GM18517 (cell line): Measurements from ENCODE around the gene INPP5D.

Experiments used
- ATAC-seq: cut with Tn5 transposase; IDR thresholded peaks from one replicate; pipeline ENCODE4 v1.9.1; 2021; ENCODE audit warnings: mild to moderate bottlenecking, moderate library complexity; ENCODE audit not compliant: unreplicated experiment

The INPP5D gene

GRCh38 chr2:233201258-233202013 lies 141.3 kb downstream of the INPP5D start:
- no peak for ATAC-seq

DNA sequence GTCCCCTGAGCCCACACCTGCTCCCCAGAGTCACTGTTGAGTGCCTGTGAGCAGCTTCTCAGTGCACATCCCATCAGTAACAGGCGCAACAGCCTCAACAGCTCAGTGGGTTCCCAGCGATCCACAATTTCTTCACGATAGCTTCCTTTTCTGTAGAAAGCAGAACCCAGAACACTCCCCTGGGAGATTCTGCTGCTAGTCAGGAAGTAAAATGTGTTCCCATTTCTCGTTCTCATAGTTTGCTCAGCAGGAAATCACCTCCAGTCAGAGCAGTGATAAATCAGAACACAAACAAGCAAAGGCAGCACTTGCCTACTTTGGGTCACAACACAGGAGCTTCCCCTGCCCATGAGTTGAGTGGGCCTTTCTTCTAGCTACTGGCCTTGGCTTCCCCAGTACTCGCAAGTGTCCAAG lies 142.4 kb downstream of the INPP5D start:
- ATAC-seq: no peak

GRCh38 chr2:233203060-233203459 lies 142.9 kb downstream of the INPP5D start:
- ATAC-seq: no peak

GRCh38 chr2:233204286-233204936 lies 144.3 kb downstream of the INPP5D start:
- no peak for ATAC-seq

GRCh38 chr2:233208382-233209116 lies 148.4 kb downstream of the INPP5D start:
- no peak for ATAC-seq

GRCh38 chr2:233209117-233209532 lies 149.0 kb downstream of the INPP5D start:
- ATAC-seq: no peak

- ATAC-seq: no peak
Observed at GRCh38 chr2:233209533-233210171, 149.5 kb downstream of the INPP5D start.

GRCh38 chr2:233210281-233210680 lies 150.1 kb downstream of the INPP5D start:
- ATAC-seq: no peak

DNA sequence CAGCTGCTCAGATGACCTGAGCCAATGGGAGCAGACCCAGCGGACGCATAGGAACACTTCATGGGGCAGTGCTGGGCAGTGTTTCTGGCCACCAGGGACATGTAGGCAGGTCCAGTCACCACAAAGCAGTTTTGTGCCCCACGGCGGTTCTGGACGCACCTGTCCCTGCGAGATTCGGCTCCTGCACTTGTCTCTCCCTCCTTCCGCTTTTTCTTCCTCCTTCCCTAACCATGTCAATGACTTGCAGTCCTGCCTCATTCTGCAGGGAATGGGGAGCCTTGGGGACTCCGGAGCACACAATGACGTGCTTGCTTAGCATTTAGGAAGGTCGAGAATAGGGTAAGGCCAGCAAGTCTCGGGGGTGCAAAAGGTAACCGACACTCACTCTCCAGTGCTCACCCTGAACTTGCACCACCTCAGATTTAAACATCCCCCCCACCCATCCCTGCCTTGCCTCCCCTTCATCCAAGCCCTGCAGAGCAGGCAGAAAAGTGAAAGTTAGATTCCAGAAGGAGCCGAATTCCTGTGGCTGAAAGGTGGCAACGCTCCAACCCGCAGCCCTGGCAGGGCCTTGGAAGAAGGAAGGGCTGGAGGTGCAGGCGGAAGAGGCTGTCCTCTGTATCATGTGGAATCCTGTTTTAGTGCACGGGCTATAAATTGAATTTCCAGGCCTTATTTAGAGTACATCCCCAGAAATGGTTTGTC lies 150.9 kb downstream of the INPP5D start:
- ATAC-seq: no peak

- ATAC-seq: no peak
Observed at GRCh38 chr2:233211548-233211895, 151.4 kb downstream of the INPP5D start.

GRCh38 chr2:233213011-233213410 lies 152.9 kb downstream of the INPP5D start:
- no peak for ATAC-seq

DNA sequence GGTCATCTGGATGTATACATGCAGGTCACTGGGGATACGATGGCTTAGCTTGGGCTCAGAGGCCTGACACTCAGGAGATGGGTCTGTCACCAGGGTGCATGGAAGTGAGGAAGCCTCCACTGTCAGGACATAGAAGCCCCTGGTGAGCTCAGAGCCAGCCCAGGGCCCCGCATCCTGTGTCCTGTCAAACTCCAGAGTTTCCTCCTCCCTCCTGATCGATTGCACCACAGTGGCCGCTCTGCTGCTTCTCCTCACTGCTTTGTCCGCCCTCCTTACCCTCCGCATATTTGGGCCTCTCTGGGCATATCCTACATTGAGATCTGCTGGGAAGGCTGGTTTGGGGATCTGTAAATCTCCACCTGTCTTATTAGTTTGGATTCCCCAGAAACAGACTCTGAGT lies 153.8 kb downstream of the INPP5D start:
- ATAC-seq: no peak

DNA sequence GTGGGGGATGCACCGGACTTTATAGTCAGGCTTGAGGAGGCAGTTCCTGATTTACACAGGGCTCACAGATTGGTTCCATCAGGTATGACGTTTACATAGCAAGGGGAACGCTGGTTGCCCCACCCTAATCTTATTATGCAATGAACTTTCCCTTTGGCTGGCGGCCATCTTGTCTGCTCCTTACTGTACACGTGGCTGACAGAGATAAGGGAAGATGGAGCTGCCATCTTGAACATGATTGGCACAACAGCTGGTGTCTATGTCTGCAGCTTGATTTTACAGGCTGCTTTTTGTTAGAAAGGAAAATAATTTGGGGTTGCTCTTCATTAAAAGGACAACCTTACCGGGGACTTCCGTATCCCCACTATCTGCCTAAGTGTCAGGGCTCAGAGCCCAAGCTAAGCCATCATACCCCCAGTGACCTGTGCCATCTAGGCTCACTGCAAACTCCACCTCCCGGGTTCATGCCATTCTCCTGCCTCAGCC lies 157.8 kb downstream of the INPP5D start:
- no peak for ATAC-seq

- ATAC-seq: no peak
Observed at GRCh38 chr2:233218836-233219235, 158.7 kb downstream of the INPP5D start.

DNA sequence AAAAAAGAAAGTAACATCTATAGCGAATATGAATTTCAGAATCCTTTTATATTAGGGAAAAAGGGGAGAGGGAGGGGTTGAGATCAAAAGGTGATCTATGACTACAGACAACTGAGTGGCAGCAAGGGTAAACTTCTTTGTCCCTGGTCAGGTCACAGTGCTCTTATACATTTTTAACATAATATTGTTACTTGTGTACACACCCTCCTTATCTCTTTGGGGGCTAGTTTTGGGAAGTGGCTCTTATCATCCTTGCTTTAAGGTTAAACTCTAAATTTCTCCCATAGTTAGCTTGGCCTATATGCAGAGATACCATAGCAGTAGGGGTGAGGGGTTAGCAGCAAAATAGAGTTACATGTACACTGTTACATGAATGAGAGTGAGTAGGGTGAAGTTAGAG lies 159.7 kb downstream of the INPP5D start:
- no peak for ATAC-seq

DNA sequence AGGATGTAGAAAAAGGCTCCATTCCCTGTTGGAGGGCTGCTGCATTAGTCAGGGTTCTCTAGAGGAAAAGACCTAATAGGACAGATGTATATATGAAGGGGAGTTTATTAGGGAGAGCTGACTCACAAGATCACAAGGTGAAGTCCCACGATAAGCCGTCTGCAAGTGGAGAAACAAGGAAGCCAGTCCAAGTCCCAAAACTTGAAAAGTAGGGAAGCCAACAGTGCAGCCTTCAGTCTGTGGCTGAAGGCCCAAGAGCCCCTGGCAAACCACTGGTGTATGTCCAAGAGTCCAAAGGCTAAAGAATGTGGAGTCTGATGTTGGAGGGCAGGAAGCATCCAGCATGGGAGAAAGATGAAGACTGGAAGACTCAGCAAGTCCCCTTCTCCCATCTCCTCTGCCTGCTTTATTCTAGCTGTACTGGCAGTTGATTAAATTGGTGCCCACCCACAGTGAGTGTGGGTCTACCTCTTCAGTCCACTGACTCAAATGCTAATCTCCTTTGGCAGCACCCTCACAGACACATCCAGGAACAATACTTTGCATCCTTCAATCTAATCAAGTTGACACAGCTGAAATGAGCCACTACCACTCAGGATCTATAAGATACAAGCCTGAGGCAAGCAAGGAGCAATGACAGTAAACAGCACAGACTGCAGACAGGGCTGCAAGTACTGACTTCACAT lies 161.4 kb downstream of the INPP5D start:
- ATAC-seq: no peak

DNA sequence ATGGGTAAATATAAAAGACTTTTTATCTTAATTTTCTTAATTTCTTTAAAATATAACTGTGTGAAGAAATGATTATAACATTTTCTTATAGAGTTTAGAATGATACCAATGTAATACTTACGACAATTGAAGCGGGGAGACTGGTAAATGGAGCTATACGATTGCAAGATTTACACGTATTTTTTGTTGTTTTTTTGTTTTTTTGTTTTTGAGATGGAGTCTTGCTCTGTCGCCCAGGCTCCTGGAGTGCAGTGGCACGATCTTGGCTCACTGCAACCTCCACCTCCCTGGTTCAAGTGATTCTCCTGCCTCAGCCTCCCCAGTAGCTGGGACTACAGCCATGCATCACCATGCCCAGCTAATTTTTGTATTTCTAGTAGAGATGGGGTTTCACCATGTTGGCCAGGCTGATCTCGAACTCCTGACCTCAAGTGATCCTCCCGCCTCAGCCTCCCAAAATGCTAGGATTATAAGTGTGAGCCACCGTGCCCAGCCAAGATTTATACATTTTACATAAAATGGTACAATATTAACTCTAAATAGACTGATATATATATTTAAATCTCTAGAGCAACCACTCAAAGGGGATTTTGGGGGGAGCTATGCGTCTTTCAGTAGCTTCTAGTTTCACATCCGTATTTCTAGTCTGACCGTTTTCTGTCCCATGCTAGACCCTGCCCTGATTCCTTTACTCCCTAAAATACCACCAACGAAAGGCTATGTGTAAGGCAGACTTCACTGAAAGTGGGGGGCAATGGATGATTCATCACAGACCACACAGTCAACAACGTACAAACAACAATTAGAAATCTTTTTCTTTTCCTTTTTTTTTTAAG lies 163.1 kb downstream of the INPP5D start:
- ATAC-seq: peak; percentile 82

GRCh38 chr2:233225230-233226068 lies 165.3 kb downstream of the INPP5D start:
- ATAC-seq: no peak
